ENCODE data around the gene THADA. TPM values are rescaled to one million over a fixed set of nuclear protein-coding genes. Genes with fewer than 3 reads are reported as not detected.

The THADA gene
- total RNA-seq, 1 donor from 2014 or later: 29.3 TPM

GRCh38 chr2:43515807-43516497, 79.9 kb downstream of the THADA start:
- no peak overlapping the region for H2AFZ ChIP-seq (replicated peaks)
- Mint-ChIP-seq H3K27ac (no peak overlapping the region), H3K4me1 (no peaks in the 10 kb centered on the region), H3K4me3 (no peak overlapping the region), H3K36me3 (peaks cover 7% of the 10 kb centered on the region), H3K27me3 (ENCODE audit: insufficient read depth, low read depth) (no peaks in the 10 kb centered on the region), H3K9me3 (no peaks in the 10 kb centered on the region)
- no peak overlapping the region for H3K27ac ChIP-seq
- no peaks in the 10 kb centered on the region for H4K20me1 ChIP-seq (ENCODE audit: low read depth)
- H3K4me2 ChIP-seq: no peak overlapping the region
- H3K36me3 ChIP-seq: no peaks in the 10 kb centered on the region
- H3K9me3 ChIP-seq (ENCODE audit: low read depth): no peaks in the 10 kb centered on the region
- no peak overlapping the region for H3K4me3 ChIP-seq
- H3K27me3 ChIP-seq: no peaks in the 10 kb centered on the region
- H3K79me2 ChIP-seq (ENCODE audit: low read depth): no peaks in the 10 kb centered on the region
- DNase-seq (ENCODE audit: low spot score): no peak
- TF ChIP-seq CTCF (IDR thresholded peaks at IDR 0.05) (no peak), EZH2 (IDR thresholded peaks at IDR 0.05) (no peak), EZH2phosphoT487 (IDR thresholded peaks at IDR 0.05) (no peak)
- peaks cover 6% of the 10 kb centered on the region for H3K4me1 ChIP-seq
- peaks cover 22% of the 10 kb centered on the region for H3F3A ChIP-seq (ENCODE audit: low read depth)
- no peak overlapping the region for H3K9ac ChIP-seq

- Histone ChIP-seq H3K4me2 (no peak overlapping the region), H3K79me2 (ENCODE audit: low read depth) (no peaks in the 10 kb centered on the region), H3K9me3 (ENCODE audit: low read depth) (no peaks in the 10 kb centered on the region), H3K4me1 (peaks cover 5% of the 10 kb centered on the region), H3K9ac (no peak overlapping the region), H2AFZ (replicated peaks) (no peak overlapping the region), H3K4me3 (no peak overlapping the region), H3K36me3 (no peaks in the 10 kb centered on the region), H3F3A (ENCODE audit: low read depth) (peaks cover 22% of the 10 kb centered on the region), H4K20me1 (ENCODE audit: low read depth) (no peaks in the 10 kb centered on the region), H3K27me3 (no peaks in the 10 kb centered on the region), H3K27ac (no peak overlapping the region)
- no peaks in the 10 kb centered on the region for H3K9me3 Mint-ChIP-seq
- H3K4me1 Mint-ChIP-seq: no peaks in the 10 kb centered on the region
- H3K27ac Mint-ChIP-seq: no peak overlapping the region
- peaks cover 7% of the 10 kb centered on the region for H3K36me3 Mint-ChIP-seq
- H3K4me3 Mint-ChIP-seq: no peak overlapping the region
- TF ChIP-seq EZH2 (IDR thresholded peaks at IDR 0.05) (no peak), EZH2phosphoT487 (IDR thresholded peaks at IDR 0.05) (no peak), CTCF (IDR thresholded peaks at IDR 0.05) (no peak)
- H3K27me3 Mint-ChIP-seq (ENCODE audit: insufficient read depth, low read depth): no peaks in the 10 kb centered on the region
- DNase-seq (ENCODE audit: low spot score): no peak
These were observed 80.6 kb downstream of the THADA start for GRCh38 chr2:43515248-43515647.

- no peak overlapping the region for H3K9ac ChIP-seq
- Mint-ChIP-seq H3K4me3 (no peak overlapping the region), H3K36me3 (peaks cover 7% of the 10 kb centered on the region), H3K27ac (no peak overlapping the region), H3K4me1 (no peaks in the 10 kb centered on the region), H3K9me3 (no peaks in the 10 kb centered on the region), H3K27me3 (ENCODE audit: insufficient read depth, low read depth) (no peaks in the 10 kb centered on the region)
- DNase-seq (ENCODE audit: low spot score): no peak
- peak overlapping the region; percentile 13 for H3K27ac ChIP-seq
- no peak overlapping the region for H2AFZ ChIP-seq (replicated peaks)
- H3K4me1 ChIP-seq: no peaks in the 10 kb centered on the region
- no peak for TF ChIP-seq EZH2phosphoT487 (IDR thresholded peaks at IDR 0.05)
- no peak for TF ChIP-seq CTCF (IDR thresholded peaks at IDR 0.05)
- TF ChIP-seq EZH2 (IDR thresholded peaks at IDR 0.05): no peak
- no peaks in the 10 kb centered on the region for H3K27me3 ChIP-seq
- H3K36me3 ChIP-seq: no peaks in the 10 kb centered on the region
- H3K4me3 ChIP-seq: no peak overlapping the region
- no peak overlapping the region for H3K4me2 ChIP-seq
- H3F3A ChIP-seq (ENCODE audit: low read depth): peaks cover 22% of the 10 kb centered on the region
- H3K9me3 ChIP-seq (ENCODE audit: low read depth): no peaks in the 10 kb centered on the region
- no peaks in the 10 kb centered on the region for H3K79me2 ChIP-seq (ENCODE audit: low read depth)
- no peaks in the 10 kb centered on the region for H4K20me1 ChIP-seq (ENCODE audit: low read depth)
These were observed 82.0 kb downstream of the THADA start for GRCh38 chr2:43513796-43514195.

All from neural progenitor cell (in vitro differentiated cells).